Measurements from ENCODE around the gene SCGB1C2. TPM values are rescaled to one million over a fixed set of nuclear protein-coding genes. Genes with fewer than 3 reads are reported as not detected.

The SCGB1C2 gene
- total and polyA plus RNA-seq, 2 donors (not counting 3 experiments of a cell fraction or from before 2014, with no cell fraction given) = not detected

GRCh38 chr17:177762-178161, 40.4 kb downstream of the SCGB1C2 start:
- FAIRE-seq (no peak), DNase-seq (ENCODE audit: low read depth, low spot score) (no peak)
- H3K27ac ChIP-seq (ENCODE audit: insufficient read depth, low read depth, low read length) = no peak overlapping the region
- H2AFZ ChIP-seq (ENCODE audit: low read depth, low read length) = no peak overlapping the region
- no peaks in the 10 kb centered on the region for H3K79me2 ChIP-seq (ENCODE audit: control insufficient read depth, insufficient read depth, low read length)
- H4K20me1 ChIP-seq (replicated peaks; ENCODE audit: control insufficient read depth, extremely low read depth, insufficient read depth, low read length) = no peaks in the 10 kb centered on the region
- peaks cover 25 to 30% of the 10 kb centered on the region in 2 experiments for H3K27me3 ChIP-seq (ENCODE audit: control insufficient read depth in 2 of 2, insufficient read depth in 2 of 2, low read length in 2 of 2)
- H3K36me3 ChIP-seq (ENCODE audit: control insufficient read depth in 2 of 2, extremely low read depth in 1 of 2, insufficient read depth in 2 of 2, low read length in 2 of 2) = no peaks in the 10 kb centered on the region
- no peak overlapping the region for H3K4me2 ChIP-seq (ENCODE audit: insufficient read depth, low read length)
- intact Hi-C loops (cut with micrococcal nuclease) (no loop called here), dilution Hi-C loops (cut with MboI; ENCODE audit: extremely low pct_ligation_motif_present, low sequenced_read_pairs) (no loop called here)
- ChIA-PET CTCF (interaction anchor here (1.6 kb wide), 1 partner anchor 130 kb away, joined by 5 read pairs; no protein-coding TSS in a partner anchor), POLR2A (no interaction called here)
- no peaks in the 10 kb centered on the region for H3K9me1 ChIP-seq (replicated peaks; ENCODE audit: control insufficient read depth, extremely low read depth, insufficient read depth, low read length)
- no peak overlapping the region for H3K4me3 ChIP-seq (replicated peaks in 1 of 3; ENCODE audit: insufficient read depth in 1 of 3, low read depth in 1 of 3, low read length in 3 of 3)
- no peak for TF ChIP-seq FOS (IDR thresholded peaks at IDR 0.05; ENCODE audit: borderline replicate concordance, insufficient read depth, low read length)
- TF ChIP-seq MAX (IDR thresholded peaks at IDR 0.05; ENCODE audit: insufficient read depth, insufficient read length) = no peak
- TF ChIP-seq POLR2AphosphoS5 (IDR thresholded peaks at IDR 0.05; ENCODE audit: insufficient read depth, low read depth, low read length) = no peak
- no peak for TF ChIP-seq MYC (IDR thresholded peaks at IDR 0.05; ENCODE audit: low read depth, low read length)
- TF ChIP-seq CTCF (IDR thresholded peaks at IDR 0.05; ENCODE audit: extremely low read depth in 1 of 2, insufficient read depth in 1 of 2, low read depth in 1 of 2, low read length in 2 of 2) = no peak
- TF ChIP-seq EZH2 (IDR thresholded peaks at IDR 0.05; ENCODE audit: borderline replicate concordance, low read depth, low read length, severe bottlenecking) = no peak
- no peak for TF ChIP-seq JUN (IDR thresholded peaks at IDR 0.05; ENCODE audit: borderline replicate concordance, insufficient read depth, insufficient read length, low read depth)
- no peak for TF ChIP-seq GATA2 (IDR thresholded peaks at IDR 0.05; ENCODE audit: insufficient read depth, insufficient read length, low read depth, low read length)
- no peak for TF ChIP-seq POLR2A (IDR thresholded peaks at IDR 0.05; ENCODE audit: low read depth, low read length)
- no peaks in the 10 kb centered on the region for H3K4me1 ChIP-seq (ENCODE audit: control insufficient read depth, extremely low read depth, insufficient read depth, low read length)
- BruUV-seq (replicated peaks) = no TSS peak
- H3K9me3 ChIP-seq (replicated peaks; ENCODE audit: control insufficient read depth, insufficient read depth, low read length) = no peaks in the 10 kb centered on the region
- H3K9ac ChIP-seq (replicated peaks; ENCODE audit: extremely low read depth, insufficient read depth, low read length) = no peak overlapping the region
